KOPT-K1 (cell line): ENCODE measurements around the gene ZNF598.

Experiments used
- H3K27ac ChIP-seq: fragments of 200-600 bp; sonication (generic); 2 replicates; pipeline ENCODE4 v1.5.1; 2016; ENCODE audit warnings: antibody characterized with exemption, mild to moderate bottlenecking, low read depth, low read length; ENCODE audit not compliant: poor library complexity, severe bottlenecking
- H3K36me3 ChIP-seq: fragments of 200-600 bp; sonication (generic); 2 replicates; pipeline ENCODE4 v1.5.1; 2017; ENCODE audit warnings: antibody characterized with exemption, mild to moderate bottlenecking, low read length, moderate library complexity; ENCODE audit not compliant: insufficient read depth
- H3K9me3 ChIP-seq: fragments of 200-600 bp; sonication (generic); 2 replicates; pipeline ENCODE4 v1.5.1; 2017; ENCODE audit warnings: antibody characterized with exemption, low read length, mild to moderate bottlenecking; ENCODE audit not compliant: insufficient read depth, poor library complexity, severe bottlenecking

The ZNF598 gene

GRCh38 chr16:1998360-1998835, 11.2 kb downstream of the ZNF598 start:
- peaks cover 75% of the 10 kb centered on the region for H3K36me3 ChIP-seq
- no peak overlapping the region for H3K27ac ChIP-seq
- no peaks in the 10 kb centered on the region for H3K9me3 ChIP-seq

GRCh38 chr16:1997494-1998359, 11.9 kb downstream of the ZNF598 start:
- Histone ChIP-seq H3K27ac (no peak overlapping the region), H3K36me3 (peaks cover 68% of the 10 kb centered on the region), H3K9me3 (no peaks in the 10 kb centered on the region)

- peaks cover 28% of the 10 kb centered on the region for H3K36me3 ChIP-seq
- no peak overlapping the region for H3K27ac ChIP-seq
- no peaks in the 10 kb centered on the region for H3K9me3 ChIP-seq
Measured at GRCh38 chr16:1993731-1994131, 15.9 kb downstream of the ZNF598 start.

- no peaks in the 10 kb centered on the region for H3K9me3 ChIP-seq
- peaks cover 19% of the 10 kb centered on the region; the same call in 1 of the 2 replicates for H3K36me3 ChIP-seq
- H3K27ac ChIP-seq, result no peak overlapping the region
Measured at GRCh38 chr16:1992704-1993317, 16.8 kb downstream of the ZNF598 start.

- Histone ChIP-seq H3K36me3 (peaks cover 12% of the 10 kb centered on the region; the same call in 1 of the 2 replicates), H3K9me3 (no peaks in the 10 kb centered on the region), H3K27ac (no peak overlapping the region)
Measured at GRCh38 chr16:1991948-1992703, 17.5 kb downstream of the ZNF598 start.

GRCh38 chr16:1991588-1991947, 18.1 kb downstream of the ZNF598 start:
- Histone ChIP-seq H3K9me3 (no peaks in the 10 kb centered on the region), H3K27ac (no peak overlapping the region), H3K36me3 (peaks cover 11% of the 10 kb centered on the region; the same call in 1 of the 2 replicates)

GRCh38 chr16:1991135-1991551, 18.5 kb downstream of the ZNF598 start:
- H3K36me3 ChIP-seq, result peaks cover 16% of the 10 kb centered on the region; the same call in 1 of the 2 replicates
- H3K9me3 ChIP-seq, result no peaks in the 10 kb centered on the region
- H3K27ac ChIP-seq, result no peak overlapping the region

- H3K36me3 ChIP-seq, result peaks cover 18% of the 10 kb centered on the region; the same call in 1 of the 2 replicates
- H3K9me3 ChIP-seq, result no peaks in the 10 kb centered on the region
- H3K27ac ChIP-seq, result no peak overlapping the region
Measured at GRCh38 chr16:1990351-1991134, 19.1 kb downstream of the ZNF598 start.

- no peaks in the 10 kb centered on the region for H3K9me3 ChIP-seq
- no peak overlapping the region for H3K27ac ChIP-seq
- H3K36me3 ChIP-seq, result peaks cover 15% of the 10 kb centered on the region; the same call in 1 of the 2 replicates
Measured at GRCh38 chr16:1990101-1990350, 19.6 kb downstream of the ZNF598 start.

GRCh38 chr16:1989209-1990100, 20.2 kb downstream of the ZNF598 start, which contains the start of gene SYNGR3:
Gene SYNGR3, plus strand, starts transcription at chr16:1989970. Its CDS starts 133 bp downstream, at chr16:1990103.
- Histone ChIP-seq H3K36me3 (peaks cover 15% of the 10 kb centered on the region; the same call in 1 of the 2 replicates), H3K27ac (no peak within 1 kb of the TSS), H3K9me3 (no peaks in the 10 kb centered on the region)

GRCh38 chr16:1987198-1987597, 22.4 kb downstream of the ZNF598 start:
- Histone ChIP-seq H3K36me3 (peaks cover 15% of the 10 kb centered on the region; the same call in 1 of the 2 replicates), H3K9me3 (no peaks in the 10 kb centered on the region), H3K27ac (no peak overlapping the region)

GRCh38 chr16:1985466-1986150, 24.0 kb downstream of the ZNF598 start:
- Histone ChIP-seq H3K9me3 (no peaks in the 10 kb centered on the region), H3K36me3 (peaks cover 15% of the 10 kb centered on the region; the same call in 1 of the 2 replicates), H3K27ac (peak overlapping the region; percentile 64)
